Glutamatergic neuron (in vitro differentiated cells): ENCODE measurements around the gene DLX3. TPM values are rescaled to one million over a fixed set of nuclear protein-coding genes. Genes with fewer than 3 reads are reported as not detected.

ENCODE experiments used
- DNase-seq: peaks from one replicate; pipeline ENCODE4 v3.0.0; 2022
- H3K27ac Mint-ChIP-seq: one replicate; pipeline ENCODE4 v1.8.0; 2020; ENCODE audit warnings: mild to moderate bottlenecking, mixed read lengths, inconsistent platforms; ENCODE audit not compliant: unreplicated experiment
- H3K27me3 Mint-ChIP-seq: one replicate; pipeline ENCODE4 v1.8.0; 2020; ENCODE audit warnings: mild to moderate bottlenecking, moderate library complexity, mixed read lengths, inconsistent platforms; ENCODE audit not compliant: unreplicated experiment
- H3K36me3 Mint-ChIP-seq: one replicate; pipeline ENCODE4 v1.8.0; 2020; ENCODE audit warnings: mild to moderate bottlenecking, mixed read lengths, inconsistent platforms; ENCODE audit not compliant: unreplicated experiment
- H3K4me1 Mint-ChIP-seq: one replicate; pipeline ENCODE4 v1.8.0; 2020; ENCODE audit warnings: mild to moderate bottlenecking, low read depth, mixed read lengths, inconsistent platforms; ENCODE audit not compliant: unreplicated experiment
- H3K4me3 Mint-ChIP-seq: one replicate; pipeline ENCODE4 v1.8.0; 2020; ENCODE audit warnings: mild to moderate bottlenecking, mixed read lengths, inconsistent platforms; ENCODE audit not compliant: unreplicated experiment
- H3K9me3 Mint-ChIP-seq: one replicate; pipeline ENCODE4 v1.8.0; 2020; ENCODE audit warnings: mild to moderate bottlenecking, moderate library complexity, mixed read lengths, inconsistent platforms; ENCODE audit not compliant: unreplicated experiment
- CTCF ChIP-seq: fragments of 200-600 bp; sonication (generic); IDR thresholded peaks from one replicate; pipeline ENCODE4 v1.5.0; 2021; ENCODE audit not compliant: partially characterized antibody, unreplicated experiment
- total RNA-seq: library from RNA; stranded (reverse); fragmentation: NEBNext Ultra II Directional; extraction: Animal tissue kit (Norgen Biotek cat#: 25700); gene quantifications from one replicate; pipeline ENCODE4 v1.2.1, GENCODE V29; 2021; ENCODE audit not compliant: unreplicated experiment

The DLX3 gene
- total RNA-seq, 1 donor from 2014 or later, result 0.37 TPM

DNA sequence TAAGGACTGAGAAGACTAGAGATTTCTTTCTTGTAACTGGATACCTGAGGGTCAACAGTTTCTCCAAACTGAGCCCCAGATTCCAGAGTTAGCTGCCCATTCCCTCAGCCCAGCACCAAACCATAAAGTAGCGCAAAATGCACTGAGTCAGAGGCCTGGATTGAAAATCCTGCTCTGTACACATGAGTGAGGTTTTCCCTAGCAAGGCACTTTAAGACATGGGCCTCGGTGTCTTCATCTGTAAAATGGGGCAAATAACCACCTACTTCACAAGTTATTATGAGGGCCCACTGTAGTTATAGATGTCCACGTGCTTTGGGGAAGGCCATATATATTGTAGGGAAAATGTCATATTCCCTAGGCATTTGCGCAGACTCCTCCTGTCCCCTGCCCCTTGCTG, 36.3 kb downstream of the DLX3 start:
- no peak for TF ChIP-seq CTCF
- no peaks in the 10 kb centered on the region for H3K4me1 Mint-ChIP-seq
- no peak for DNase-seq
- no peaks in the 10 kb centered on the region for H3K36me3 Mint-ChIP-seq
- H3K27me3 Mint-ChIP-seq, result peaks cover 14% of the 10 kb centered on the region
- H3K27ac Mint-ChIP-seq, result no peak overlapping the region
- peaks cover 3% of the 10 kb centered on the region for H3K9me3 Mint-ChIP-seq
- H3K4me3 Mint-ChIP-seq, result no peak overlapping the region

DNA sequence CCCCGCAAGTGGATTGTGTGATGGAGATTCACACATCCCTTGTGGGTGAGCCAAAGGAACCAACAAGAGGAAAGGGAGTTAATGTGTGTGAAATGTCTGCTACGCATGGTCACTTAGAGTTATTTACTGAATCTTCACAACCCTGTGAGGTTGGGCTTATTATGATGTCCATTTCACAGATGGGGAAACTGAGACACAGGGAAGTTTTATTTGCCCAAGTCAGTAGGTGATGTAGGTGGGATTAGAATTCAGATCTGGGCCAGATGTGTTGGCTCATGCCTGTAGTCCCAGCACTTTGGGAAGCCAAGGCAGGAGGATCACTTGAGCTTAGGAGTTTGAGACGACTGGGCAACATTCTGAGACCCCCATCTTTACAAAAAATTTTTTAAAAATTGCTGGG, 37.7 kb downstream of the DLX3 start:
- DNase-seq, result no peak
- no peak for TF ChIP-seq CTCF
- Mint-ChIP-seq H3K36me3 (no peaks in the 10 kb centered on the region), H3K27ac (no peak overlapping the region), H3K9me3 (peaks cover 3% of the 10 kb centered on the region), H3K4me3 (no peak overlapping the region), H3K27me3 (peaks cover 16% of the 10 kb centered on the region), H3K4me1 (no peaks in the 10 kb centered on the region)

DNA sequence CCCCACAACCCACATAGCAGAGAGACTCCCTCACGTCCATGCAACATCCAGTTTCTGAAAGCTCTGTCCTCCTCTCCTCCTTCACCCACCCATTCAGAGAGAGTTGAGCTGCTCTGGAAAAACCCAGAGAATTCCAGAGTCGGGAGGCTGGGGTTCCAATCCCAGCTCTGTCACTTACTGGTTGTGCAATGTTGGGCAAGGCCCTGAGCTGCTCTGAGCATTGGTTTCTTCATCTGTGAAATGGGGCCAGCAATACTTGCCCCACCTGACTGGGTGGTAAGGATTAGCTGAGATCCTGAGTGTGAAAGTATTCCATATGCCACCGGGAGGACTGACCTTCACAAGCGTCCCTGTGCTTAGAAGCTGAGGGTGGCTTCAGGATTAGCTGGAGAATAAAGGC, 38.2 kb downstream of the DLX3 start:
- Mint-ChIP-seq H3K36me3 (no peaks in the 10 kb centered on the region), H3K27me3 (peaks cover 16% of the 10 kb centered on the region), H3K4me1 (no peaks in the 10 kb centered on the region), H3K9me3 (peaks cover 3% of the 10 kb centered on the region), H3K27ac (no peak overlapping the region), H3K4me3 (no peak overlapping the region)
- DNase-seq, result no peak
- no peak for TF ChIP-seq CTCF

DNA sequence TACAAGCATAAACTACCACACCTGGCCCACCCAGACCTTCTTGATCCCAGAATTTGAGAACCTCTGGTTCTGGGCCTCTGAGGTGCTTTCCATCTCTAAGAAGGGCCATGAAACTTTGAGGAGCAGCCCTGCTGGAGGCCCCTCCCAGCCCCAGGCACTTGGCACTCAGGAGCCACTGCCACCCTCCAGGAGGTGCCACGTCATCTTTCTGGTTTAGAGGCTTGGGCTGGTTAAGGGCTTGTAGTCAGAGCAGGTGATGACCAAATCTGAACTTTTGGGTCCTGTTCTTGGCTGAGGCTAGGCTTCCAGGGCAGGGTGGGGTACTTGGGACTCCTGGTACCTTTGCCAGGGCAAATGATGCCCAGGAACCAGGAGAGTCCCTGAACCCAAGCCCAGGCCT, 39.9 kb downstream of the DLX3 start:
- Mint-ChIP-seq H3K27me3 (peaks cover 14% of the 10 kb centered on the region), H3K36me3 (no peaks in the 10 kb centered on the region), H3K4me1 (no peaks in the 10 kb centered on the region), H3K4me3 (no peak overlapping the region), H3K27ac (no peak overlapping the region), H3K9me3 (no peaks in the 10 kb centered on the region)
- no peak for DNase-seq
- TF ChIP-seq CTCF, result no peak

GRCh38 chr17:49952912-49953497, 42.0 kb downstream of the DLX3 start:
- TF ChIP-seq CTCF, result no peak
- Mint-ChIP-seq H3K27me3 (peaks cover 13% of the 10 kb centered on the region), H3K36me3 (no peaks in the 10 kb centered on the region), H3K4me1 (no peaks in the 10 kb centered on the region), H3K4me3 (no peak overlapping the region), H3K9me3 (no peaks in the 10 kb centered on the region), H3K27ac (no peak overlapping the region)
- DNase-seq, result no peak
